ENCODE data around the gene H1-8.

GRCh38 chr3:129577366-129577765 is 34.4 kb downstream of the H1-8 start:
- TF ChIP-seq POLR2A (IDR thresholded peaks at IDR 0.05): no peak
- TF ChIP-seq CTCF (IDR thresholded peaks at IDR 0.05): no peak
- TF ChIP-seq EP300 (IDR thresholded peaks at IDR 0.05): no peak
